K562 (cell line): ENCODE measurements around the gene UBE2V1.

Experiments used
- POLR2AphosphoS5 ChIP-seq: IDR thresholded peaks from 2 replicates; pipeline ENCODE4 v1.6.1; 2011; ENCODE audit warnings: mild to moderate bottlenecking, low read depth, low read length, moderate library complexity; ENCODE audit not compliant: control insufficient read depth, insufficient read depth
- SETDB1 ChIP-seq: IDR thresholded peaks from one replicate; pipeline ENCODE4 v1.6.1; 2012; ENCODE audit warnings: low read length, control low read depth, inconsistent platforms
- ZNF75A ChIP-seq: fragments of 450-650 bp; formaldehyde crosslinking; IDR thresholded peaks from 2 replicates; pipeline ENCODE4 v1.4.0; 2020; ENCODE audit warnings: mild to moderate bottlenecking
- TF ChIP-seq, protein P1 (sequence below), 3 experiments: IDR thresholded peaks in 2 of 3; conservative IDR thresholded peaks in 1 of 3; 2 replicates each; pipeline ENCODE4 v1.5.1; 2011 to 2012; ENCODE audit warnings: low read length in 3 of 3, mild to moderate bottlenecking in 3 of 3, control low read depth in 2 of 3, improper control_type of control experiment in 1 of 3, inconsistent platforms in 1 of 3, low read depth in 1 of 3, mixed read lengths in 1 of 3, moderate library complexity in 1 of 3; ENCODE audit not compliant: insufficient read depth in 2 of 3
- TF ChIP-seq, protein P2 (sequence below): sonication (generic); formaldehyde crosslinking; IDR thresholded peaks from 2 replicates; pipeline ENCODE4 v1.5.0; 2020; ENCODE audit warnings: missing genetic modification reagents

DNA sequence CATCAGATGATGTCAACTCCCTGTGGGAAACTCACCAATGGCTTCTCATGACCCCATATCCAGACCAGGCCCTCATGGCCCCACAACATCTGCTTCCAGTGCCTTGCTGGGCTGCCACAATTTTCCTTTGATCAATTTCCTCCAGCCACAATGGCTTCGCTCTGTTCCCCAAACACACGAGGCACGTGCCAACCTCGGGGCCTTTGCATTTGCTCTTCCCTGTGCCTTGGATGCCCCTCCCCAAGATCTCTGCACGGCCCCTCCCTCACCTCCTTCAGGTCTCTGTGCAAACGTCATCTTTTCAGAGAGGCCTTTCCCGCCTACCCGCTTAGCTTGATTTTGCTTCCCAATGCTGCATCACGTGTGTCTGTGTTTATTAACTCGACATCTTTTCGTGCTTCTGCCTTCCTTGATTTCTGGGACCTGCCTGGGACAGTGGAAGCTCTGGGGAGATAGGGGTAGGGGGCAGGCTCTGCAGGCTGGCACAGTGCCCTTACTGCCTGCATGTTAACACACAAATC is 27.4 kb upstream of the UBE2V1 start:
- TF ChIP-seq SETDB1, result no peak
- TF ChIP-seq ZNF75A (CRISPR knock-in tag), result no peak
- TF ChIP-seq POLR2AphosphoS5, result no peak
- TF ChIP-seq, protein P1, sequence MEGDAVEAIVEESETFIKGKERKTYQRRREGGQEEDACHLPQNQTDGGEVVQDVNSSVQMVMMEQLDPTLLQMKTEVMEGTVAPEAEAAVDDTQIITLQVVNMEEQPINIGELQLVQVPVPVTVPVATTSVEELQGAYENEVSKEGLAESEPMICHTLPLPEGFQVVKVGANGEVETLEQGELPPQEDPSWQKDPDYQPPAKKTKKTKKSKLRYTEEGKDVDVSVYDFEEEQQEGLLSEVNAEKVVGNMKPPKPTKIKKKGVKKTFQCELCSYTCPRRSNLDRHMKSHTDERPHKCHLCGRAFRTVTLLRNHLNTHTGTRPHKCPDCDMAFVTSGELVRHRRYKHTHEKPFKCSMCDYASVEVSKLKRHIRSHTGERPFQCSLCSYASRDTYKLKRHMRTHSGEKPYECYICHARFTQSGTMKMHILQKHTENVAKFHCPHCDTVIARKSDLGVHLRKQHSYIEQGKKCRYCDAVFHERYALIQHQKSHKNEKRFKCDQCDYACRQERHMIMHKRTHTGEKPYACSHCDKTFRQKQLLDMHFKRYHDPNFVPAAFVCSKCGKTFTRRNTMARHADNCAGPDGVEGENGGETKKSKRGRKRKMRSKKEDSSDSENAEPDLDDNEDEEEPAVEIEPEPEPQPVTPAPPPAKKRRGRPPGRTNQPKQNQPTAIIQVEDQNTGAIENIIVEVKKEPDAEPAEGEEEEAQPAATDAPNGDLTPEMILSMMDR (IDR thresholded peaks at IDR 0.05 in 2 of 3, conservative IDR thresholded peaks at IDR 0.05 in 1 of 3; ENCODE audit: insufficient read depth in 2 of 3, low read depth in 1 of 3, low read length in 3 of 3), result no peak
- TF ChIP-seq, protein P2, sequence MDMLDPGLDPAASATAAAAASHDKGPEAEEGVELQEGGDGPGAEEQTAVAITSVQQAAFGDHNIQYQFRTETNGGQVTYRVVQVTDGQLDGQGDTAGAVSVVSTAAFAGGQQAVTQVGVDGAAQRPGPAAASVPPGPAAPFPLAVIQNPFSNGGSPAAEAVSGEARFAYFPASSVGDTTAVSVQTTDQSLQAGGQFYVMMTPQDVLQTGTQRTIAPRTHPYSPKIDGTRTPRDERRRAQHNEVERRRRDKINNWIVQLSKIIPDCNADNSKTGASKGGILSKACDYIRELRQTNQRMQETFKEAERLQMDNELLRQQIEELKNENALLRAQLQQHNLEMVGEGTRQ (CRISPR knock-in tag), result no peak
